HS-5 (cell line): ENCODE results near the gene ARHGAP4.

Experiments used
- DNase-seq: peaks from one replicate; pipeline ENCODE4 v3.0.0-alpha.2; 2012; ENCODE audit warnings: low read depth

Gene ARHGAP4

DNA sequence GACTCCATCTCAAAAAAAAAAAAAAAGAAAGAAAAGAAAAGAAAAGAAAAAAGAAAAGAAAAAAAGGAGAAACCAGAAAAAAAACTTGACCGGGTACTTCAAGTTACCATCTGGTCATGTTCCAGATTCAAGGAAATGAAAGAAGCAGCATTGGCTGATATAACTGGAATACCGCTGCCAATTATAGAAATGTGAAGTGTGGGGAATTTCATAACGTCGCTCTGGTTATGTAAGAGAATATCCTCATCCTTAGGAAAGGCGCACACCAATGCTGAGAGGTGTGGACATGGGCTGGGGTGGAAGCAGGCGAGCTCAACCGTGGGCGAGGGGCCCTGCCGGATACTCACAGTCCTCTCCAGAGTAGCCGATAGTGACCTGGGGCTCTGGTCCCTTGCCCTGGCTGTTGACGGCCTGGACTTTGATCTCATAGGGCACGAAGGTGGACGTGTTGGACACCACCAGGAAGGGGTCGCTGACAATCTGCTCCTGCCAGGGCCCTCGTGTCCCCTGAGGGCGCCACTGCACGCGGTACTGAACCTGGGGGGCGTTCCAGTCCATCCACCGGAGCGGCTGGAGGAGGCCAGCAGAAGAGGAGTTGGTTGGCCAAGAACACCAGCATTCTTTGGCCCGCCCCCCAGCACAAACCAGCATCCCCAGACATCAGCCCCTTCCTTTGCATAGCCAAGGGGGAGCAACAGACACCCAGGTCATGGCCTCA is 59.6 kb downstream of the ARHGAP4 start:
- DNase-seq, result no peak

DNA sequence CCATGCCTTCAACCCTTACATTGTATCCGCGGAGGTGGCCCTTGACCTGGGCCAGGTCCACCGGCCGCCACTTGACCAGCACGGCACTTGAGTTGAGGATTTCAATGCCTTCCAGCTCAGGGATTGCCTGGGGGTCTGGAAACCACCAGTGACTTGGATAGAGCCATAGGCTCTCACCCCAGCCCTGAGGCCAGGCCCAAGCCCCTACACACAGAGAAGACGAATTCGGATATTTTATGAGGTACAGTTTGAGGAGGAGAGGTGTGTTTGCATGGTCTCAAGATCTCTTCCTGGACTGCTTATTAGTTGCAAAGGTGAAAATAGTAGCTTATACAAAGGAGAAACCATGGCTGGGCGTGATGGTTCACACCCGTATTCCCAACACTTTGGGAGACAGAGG is 60.4 kb downstream of the ARHGAP4 start:
- DNase-seq, result no peak

DNA sequence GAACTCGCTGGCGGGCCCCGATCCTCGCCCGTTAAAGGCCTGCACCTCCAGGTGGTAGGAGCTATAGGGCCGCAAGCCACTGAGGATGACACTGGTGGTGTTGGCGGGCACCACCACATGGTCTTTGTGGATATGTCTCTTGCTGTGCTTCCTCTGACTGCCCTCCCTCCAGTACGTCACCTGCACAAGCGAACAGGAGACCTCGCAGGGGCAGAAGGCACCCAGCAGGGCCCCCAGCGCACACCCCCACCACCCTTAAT is 60.8 kb downstream of the ARHGAP4 start:
- DNase-seq, result no peak

DNA sequence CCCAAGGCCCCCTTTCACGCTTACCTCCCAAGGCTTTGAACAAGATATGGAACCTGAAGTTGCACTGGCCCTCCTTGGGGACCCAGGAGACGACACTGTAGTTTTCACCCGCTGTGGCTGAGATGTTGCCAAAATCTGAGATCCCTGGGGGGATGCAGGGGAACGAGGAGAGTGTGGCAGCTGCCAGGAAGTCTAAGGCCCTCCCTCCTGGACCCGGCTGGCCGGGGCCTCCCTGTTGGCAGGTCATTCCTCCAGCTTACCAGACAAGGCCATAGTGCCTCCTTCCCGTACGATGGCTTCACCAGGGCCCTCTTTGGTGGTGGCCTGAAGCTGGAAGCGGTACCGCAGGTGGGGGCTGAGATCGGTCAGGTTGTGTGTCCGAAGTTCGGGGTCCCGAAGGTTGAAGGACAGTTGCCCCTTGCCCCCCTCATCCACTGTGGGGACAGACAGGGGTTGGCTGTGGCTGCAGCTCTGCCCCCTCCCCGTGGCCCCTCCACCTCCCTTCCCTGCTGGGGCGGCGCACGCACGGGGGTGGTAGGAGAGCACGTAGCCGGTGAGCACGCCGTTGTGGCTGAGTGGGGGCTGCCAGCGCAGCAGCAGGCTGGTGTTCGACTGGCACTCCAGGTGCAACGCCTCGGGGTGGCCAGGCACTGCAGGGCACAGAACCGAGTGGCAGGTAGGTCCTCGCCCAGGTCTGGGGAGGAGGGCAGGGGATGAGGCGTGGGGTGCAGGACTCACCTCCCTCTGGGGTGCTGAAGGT is 61.3 kb downstream of the ARHGAP4 start:
- DNase-seq, result no peak

DNA sequence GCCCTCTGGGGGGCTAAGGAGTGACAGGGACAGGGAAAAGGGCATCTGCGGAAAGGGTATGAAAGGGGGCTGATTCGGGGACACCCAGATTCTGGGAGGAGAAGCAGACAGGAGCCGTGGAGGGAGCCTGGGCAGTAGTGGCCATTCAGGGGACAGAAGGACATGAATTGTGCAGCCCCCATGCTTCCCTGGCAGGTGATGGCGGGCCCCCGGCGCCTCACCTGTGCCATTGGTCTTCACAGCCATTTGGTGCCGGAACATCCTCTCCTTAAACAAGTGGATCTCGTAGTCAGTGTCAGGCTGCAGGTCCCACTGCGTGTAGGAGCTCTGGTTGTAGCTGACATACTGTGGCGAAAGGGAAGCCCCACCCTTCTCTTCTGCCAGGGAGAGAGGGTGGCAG is 62.0 kb downstream of the ARHGAP4 start:
- DNase-seq, result no peak

DNA sequence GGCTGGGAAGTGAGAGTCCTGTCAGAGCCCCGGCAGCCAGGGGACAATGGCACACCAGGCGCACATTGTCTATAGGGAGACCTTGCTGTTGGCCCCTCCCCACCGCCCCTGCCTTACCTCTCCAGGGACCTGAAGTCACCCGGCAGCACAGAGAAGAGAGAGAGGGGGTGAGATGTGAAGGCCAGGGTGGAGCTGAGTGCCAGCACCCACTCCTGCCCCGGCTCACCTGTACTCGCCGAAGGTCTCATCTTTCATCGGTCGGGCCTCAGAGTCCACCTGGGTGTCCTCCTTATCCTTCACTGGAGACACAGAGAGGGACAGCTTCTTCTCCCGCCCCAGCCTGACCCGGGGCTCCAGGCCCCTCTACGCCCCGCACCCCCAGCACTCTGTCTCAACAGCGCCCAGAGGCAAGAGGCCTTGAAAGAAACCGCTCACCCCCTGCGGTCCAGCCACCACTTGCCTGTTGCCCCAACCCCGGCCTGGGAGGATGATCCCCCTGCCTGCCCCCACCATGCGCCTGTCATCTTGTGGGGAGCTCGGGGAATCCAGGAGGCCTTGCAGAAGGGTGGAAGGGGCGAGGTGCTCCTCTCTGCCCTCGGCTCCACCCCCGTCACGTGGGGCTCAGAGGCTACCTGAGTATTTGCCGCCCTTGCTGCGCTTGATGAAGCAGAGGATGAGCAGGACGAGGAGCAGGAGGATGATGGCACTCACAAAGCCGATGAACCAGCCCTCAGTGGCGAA is 62.6 kb downstream of the ARHGAP4 start:
- DNase-seq, result no peak

DNA sequence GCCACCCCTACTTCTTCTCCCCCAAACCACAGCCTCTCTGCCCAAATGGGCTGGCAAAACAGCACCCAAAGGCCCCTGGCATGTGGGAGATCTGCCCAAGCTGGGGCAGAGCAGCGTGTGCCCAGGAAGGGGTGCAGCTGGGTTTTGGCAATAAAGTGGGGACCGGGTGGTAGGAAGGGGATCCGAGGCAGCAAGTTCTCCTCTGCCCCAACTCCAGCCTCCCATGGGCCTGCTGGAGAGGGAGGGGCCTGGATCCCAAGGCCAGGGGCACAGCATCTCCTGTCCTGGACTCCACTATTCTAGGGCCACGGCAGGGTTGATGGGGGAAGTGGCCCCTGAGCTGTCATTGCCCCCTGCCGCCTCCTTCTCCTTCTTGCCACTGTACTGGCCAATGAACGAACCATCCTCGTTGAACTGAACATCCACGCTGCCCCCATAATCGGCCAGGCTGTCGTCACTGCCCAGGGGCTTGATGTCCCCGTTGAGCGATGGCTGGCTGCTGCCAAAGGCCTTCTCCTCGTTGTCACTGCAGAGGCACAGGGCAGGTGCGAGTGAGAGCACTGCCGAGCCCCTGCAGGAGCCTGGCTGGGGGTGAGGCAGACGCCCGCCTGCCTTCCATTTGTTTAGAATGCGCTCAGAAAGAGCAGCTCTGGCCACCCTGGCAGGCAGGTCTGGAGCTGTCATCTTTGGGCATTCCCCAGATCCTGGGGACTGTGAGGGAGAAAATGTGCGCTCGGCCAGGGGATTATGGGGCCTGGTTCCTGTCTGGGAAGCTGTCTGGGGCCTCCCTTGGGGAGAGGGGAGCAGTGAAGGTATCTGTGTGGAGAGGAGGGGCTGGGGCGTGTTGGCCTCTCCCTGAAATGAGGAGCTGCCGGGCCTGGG is 63.5 kb downstream of the ARHGAP4 start:
- DNase-seq, result no peak

DNA sequence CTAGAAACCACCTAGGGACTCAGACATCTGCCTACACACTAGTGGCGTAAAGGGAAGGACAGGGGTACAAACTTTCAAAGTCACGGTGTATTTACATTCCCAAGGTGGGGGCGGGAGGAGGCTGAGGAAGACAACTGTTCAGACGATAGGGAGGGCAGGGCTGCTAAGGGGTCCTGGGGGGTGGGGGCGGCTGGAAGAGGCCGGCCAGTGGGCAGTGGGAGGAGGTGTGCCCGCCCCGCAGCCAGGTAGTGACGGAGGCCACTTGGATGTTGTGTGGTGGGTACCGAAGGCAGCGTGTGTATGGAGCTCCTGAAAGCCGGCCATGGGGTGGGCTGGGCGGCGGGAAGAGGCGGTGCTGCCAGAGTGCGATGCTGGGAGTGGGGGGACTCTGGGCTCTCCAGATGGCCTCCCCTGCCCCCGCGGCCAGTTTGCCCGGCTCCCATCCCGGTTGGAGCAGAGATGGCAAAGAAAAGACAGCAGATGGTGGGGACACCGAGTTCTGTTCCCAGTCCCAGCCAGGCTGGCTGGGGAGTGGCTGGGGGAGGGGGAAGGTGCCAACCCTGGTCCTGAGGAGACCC is 64.2 kb downstream of the ARHGAP4 start:
- no peak for DNase-seq

DNA sequence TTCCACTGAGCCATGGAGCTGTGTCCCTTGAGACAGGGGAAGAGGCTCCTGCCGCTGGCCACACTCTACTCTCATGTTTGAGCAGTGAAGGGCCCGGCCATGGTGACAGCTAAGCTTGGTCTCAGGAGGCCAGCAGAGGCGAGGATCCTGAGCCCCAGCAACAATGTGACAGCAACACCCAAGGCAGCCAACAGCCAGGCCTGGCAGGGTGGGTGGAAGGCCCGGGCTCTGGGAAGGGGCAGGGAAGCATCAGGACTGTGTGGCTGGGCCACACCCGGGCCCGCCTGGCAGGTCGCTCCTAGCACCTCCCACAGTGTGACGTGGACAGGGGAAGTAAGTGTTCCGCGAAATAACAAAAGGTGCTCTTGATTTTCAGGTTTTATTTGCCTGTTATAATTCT is 64.9 kb downstream of the ARHGAP4 start:
- no peak for DNase-seq
